ENCODE results near the gene LOXL3. TPM values are rescaled to one million over a fixed set of nuclear protein-coding genes. Genes with fewer than 3 reads are reported as not detected.
A peak's percentile ranks its signal among the peaks of the same experiment; 100 is the strongest.

Gene LOXL3, protein sequence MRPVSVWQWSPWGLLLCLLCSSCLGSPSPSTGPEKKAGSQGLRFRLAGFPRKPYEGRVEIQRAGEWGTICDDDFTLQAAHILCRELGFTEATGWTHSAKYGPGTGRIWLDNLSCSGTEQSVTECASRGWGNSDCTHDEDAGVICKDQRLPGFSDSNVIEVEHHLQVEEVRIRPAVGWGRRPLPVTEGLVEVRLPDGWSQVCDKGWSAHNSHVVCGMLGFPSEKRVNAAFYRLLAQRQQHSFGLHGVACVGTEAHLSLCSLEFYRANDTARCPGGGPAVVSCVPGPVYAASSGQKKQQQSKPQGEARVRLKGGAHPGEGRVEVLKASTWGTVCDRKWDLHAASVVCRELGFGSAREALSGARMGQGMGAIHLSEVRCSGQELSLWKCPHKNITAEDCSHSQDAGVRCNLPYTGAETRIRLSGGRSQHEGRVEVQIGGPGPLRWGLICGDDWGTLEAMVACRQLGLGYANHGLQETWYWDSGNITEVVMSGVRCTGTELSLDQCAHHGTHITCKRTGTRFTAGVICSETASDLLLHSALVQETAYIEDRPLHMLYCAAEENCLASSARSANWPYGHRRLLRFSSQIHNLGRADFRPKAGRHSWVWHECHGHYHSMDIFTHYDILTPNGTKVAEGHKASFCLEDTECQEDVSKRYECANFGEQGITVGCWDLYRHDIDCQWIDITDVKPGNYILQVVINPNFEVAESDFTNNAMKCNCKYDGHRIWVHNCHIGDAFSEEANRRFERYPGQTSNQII
- 8.1 TPM for total RNA-seq
- long read RNA-seq, partial matches to known transcripts = 1 of 9 reads
- long read RNA-seq, other reads (novel, unspliced or antisense) = 5 of 9 reads

DNA sequence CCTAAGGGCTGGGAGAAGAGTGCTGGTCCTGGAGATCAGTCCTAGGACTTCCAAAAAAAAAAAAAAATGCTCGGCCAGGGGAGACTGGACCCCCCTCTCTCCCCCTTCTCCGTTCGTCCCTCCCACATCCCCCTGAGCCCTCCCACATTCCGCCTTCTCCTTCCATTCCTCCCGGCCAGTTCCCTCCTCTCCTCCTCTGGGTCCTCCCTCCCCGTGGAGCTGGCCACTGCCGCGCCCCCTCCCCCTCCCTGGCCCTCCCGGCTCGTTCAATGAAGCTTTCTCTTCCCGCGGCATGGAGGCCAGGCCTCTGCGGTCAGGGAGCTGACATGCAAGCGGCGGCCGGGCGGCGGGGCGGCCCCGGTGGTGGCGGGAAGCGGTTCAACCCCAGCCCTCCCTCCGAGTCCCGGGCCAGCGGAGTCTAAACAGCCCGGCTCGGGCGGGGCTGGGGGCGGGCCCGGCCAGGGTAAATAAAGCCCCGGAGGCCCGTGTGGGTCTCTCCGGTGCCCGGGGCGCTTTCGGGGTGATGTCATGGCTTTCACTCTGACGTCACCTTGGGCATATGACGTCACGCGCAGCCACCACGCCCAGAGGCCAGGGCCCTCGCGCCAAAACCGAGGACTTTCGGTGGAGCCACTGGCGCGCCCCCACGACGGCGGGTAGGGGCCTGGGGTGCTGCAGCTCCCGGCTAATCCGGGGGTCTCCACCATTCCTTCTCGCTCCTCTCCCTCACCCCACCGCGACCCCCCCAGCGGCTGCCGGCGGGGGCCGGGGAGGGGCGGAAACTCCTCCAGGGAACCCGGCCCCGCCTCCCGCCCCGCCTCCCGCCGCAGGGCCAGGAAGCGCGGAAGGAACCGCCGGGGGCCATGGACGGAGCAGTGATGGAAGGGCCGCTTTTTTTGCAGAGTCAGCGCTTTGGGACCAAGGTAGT lies at the start of gene LOXL3, which contains the start of gene DOK1:
TSS of gene LOXL3 (minus strand) at position 51 of the 928 bp plus-strand sequence. CDS start 1,308 bp downstream, outside the sequence.
TSS of gene DOK1 (plus strand) at position 829 of the 928 bp plus-strand sequence. CDS start at position 864, 35 bp downstream.
- intact Hi-C loops (cut with DNase I) = no loop called here
- Histone ChIP-seq H3K27me3 (no peaks in the 10 kb centered on the region), H3K27ac (peak within 1 kb of the TSS; percentile 88), H3K4me1 (peaks cover 18% of the 10 kb centered on the region), H3K9me3 (no peaks in the 10 kb centered on the region), H3K4me3 (peak within 1 kb of the TSS; percentile 88), H3K36me3 (no peaks in the 10 kb centered on the region)
- TF ChIP-seq, protein P1, sequence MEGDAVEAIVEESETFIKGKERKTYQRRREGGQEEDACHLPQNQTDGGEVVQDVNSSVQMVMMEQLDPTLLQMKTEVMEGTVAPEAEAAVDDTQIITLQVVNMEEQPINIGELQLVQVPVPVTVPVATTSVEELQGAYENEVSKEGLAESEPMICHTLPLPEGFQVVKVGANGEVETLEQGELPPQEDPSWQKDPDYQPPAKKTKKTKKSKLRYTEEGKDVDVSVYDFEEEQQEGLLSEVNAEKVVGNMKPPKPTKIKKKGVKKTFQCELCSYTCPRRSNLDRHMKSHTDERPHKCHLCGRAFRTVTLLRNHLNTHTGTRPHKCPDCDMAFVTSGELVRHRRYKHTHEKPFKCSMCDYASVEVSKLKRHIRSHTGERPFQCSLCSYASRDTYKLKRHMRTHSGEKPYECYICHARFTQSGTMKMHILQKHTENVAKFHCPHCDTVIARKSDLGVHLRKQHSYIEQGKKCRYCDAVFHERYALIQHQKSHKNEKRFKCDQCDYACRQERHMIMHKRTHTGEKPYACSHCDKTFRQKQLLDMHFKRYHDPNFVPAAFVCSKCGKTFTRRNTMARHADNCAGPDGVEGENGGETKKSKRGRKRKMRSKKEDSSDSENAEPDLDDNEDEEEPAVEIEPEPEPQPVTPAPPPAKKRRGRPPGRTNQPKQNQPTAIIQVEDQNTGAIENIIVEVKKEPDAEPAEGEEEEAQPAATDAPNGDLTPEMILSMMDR (IDR thresholded peaks at IDR 0.05) = no peak
- ATAC-seq = peak; percentile 88
- DNase-seq = peak; percentile 95

DNA sequence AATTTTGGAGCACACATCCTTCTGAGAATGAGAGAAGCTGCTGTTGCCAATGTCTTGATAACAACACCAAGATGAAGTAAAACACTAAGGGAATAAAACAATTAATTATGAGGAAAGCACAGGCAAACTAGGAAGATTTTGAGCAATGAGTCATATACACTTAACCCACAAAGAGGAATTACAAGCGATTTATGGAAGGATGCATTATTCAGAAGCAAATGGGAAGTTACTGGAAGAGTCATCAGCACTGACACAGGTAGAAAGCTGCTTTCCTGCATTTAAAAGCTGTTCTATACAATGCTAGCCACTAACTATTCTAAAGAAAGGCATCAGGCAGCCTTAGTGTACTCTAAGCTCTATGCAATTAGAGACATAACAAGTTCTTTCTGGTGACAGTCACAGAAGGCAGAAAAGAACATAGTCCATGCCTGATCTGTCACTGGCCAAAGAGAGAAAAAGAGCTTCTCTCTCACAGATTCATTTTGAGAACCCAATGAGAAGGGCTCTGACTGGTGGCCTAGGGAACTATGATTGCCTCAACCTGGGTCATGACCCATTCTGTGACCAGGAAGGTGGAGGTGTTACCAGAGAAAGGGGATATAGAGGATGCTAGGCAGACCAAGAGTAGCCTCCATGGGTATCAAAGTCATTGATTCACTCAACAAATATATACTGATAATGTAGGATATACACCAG lies 49.0 kb upstream of the LOXL3 start:
- TF ChIP-seq, protein P1 (IDR thresholded peaks at IDR 0.05) = no peak
- no peaks in the 10 kb centered on the region for H3K9me3 ChIP-seq
- DNase-seq = no peak
- intact Hi-C loops (cut with DNase I) = no loop called here
- ATAC-seq = no peak
- no peak overlapping the region for H3K27ac ChIP-seq
- peaks cover 14% of the 10 kb centered on the region for H3K27me3 ChIP-seq
- no peaks in the 10 kb centered on the region for H3K36me3 ChIP-seq
- H3K4me3 ChIP-seq = no peak overlapping the region
- no peaks in the 10 kb centered on the region for H3K4me1 ChIP-seq

DNA sequence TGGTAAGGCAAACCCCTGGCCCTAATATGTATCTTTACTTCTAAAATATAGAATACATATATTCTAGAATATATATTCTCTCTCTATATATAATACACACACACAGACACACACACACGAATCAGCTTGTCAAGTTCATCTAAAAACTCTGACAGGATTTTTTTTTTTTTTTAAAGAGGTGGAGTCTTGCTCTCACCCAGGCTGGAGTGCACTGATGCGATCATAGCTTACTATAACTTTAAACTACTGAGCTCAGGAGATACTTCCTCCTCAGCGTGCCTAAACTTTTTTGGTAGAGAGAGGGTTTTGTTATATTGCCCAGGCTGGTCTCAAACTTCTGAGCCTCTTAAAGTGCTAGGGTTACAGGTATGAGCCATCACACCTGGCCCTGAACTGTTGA lies 45.9 kb upstream of the LOXL3 start:
- TF ChIP-seq, protein P1 (IDR thresholded peaks at IDR 0.05) = no peak
- no peaks in the 10 kb centered on the region for H3K36me3 ChIP-seq
- no peaks in the 10 kb centered on the region for H3K9me3 ChIP-seq
- no peak overlapping the region for H3K27ac ChIP-seq
- H3K4me3 ChIP-seq = no peak overlapping the region
- H3K4me1 ChIP-seq = no peaks in the 10 kb centered on the region
- DNase-seq (no peak), ATAC-seq (no peak)
- intact Hi-C loops (cut with DNase I) = no loop called here
- H3K27me3 ChIP-seq = peaks cover 24% of the 10 kb centered on the region

DNA sequence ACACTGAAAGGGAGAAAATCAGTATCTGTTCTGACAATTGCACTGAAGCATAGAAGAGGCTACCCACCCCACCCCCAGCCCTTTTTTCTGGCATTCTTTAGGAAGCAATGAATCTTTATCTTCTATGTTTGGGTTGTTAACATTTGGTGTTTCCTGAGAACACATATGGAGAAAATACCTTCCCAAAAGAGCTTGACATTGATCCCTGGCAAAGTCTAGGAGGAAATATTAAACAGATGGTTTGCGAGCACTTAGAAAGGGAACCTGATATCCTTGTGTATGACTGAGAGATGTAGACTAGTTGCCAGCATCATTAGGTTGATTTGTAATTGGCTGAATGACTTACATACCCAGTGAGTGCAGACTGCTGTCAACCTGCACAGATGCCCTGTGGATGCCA lies 43.7 kb upstream of the LOXL3 start:
- Histone ChIP-seq H3K4me3 (no peak overlapping the region), H3K9me3 (no peaks in the 10 kb centered on the region), H3K4me1 (no peaks in the 10 kb centered on the region), H3K27me3 (peaks cover 23% of the 10 kb centered on the region), H3K27ac (no peak overlapping the region), H3K36me3 (no peaks in the 10 kb centered on the region)
- no peak for DNase-seq
- intact Hi-C loops (cut with DNase I) = no loop called here
- TF ChIP-seq, protein P1 (IDR thresholded peaks at IDR 0.05) = no peak
- ATAC-seq = no peak
